ENCODE data around the gene LY6G6D. TPM values are rescaled to one million over a fixed set of nuclear protein-coding genes. Genes with fewer than 3 reads are reported as not detected.
"Not testable (repeated sequence)": the region's sequence is repeated elsewhere in the genome, so short reads cannot be mapped to it uniquely, and the experiment has no call there.

The LY6G6D gene
- total RNA-seq, 1 donor from 2014 or later = 1.5 TPM

GRCh38 chr6:31702819-31703716, 12.1 kb upstream of the LY6G6D start, which contains the start of gene ABHD16A:
TSS of gene ABHD16A (minus strand) at chr6:31703324. CDS start at chr6:31703281, 43 bp downstream.
- no peaks in the 10 kb centered on the region for H3K27me3 Mint-ChIP-seq
- peak within 1 kb of the TSS; percentile 91 for H3K4me3 Mint-ChIP-seq
- H3K4me1 Mint-ChIP-seq (ENCODE audit: unreplicated experiment) = peaks cover 14% of the 10 kb centered on the region
- peak; percentile 98 for DNase-seq (ENCODE audit: extremely low spot score, unreplicated experiment)
- peaks cover 4% of the 10 kb centered on the region for H3K36me3 Mint-ChIP-seq
- peak within 1 kb of the TSS; percentile 97 for H3K27ac Mint-ChIP-seq
- peak; percentile 32 for TF ChIP-seq CTCF (conservative IDR thresholded peaks at IDR 0.05)
- no peaks in the 10 kb centered on the region for H3K9me3 Mint-ChIP-seq

DNA sequence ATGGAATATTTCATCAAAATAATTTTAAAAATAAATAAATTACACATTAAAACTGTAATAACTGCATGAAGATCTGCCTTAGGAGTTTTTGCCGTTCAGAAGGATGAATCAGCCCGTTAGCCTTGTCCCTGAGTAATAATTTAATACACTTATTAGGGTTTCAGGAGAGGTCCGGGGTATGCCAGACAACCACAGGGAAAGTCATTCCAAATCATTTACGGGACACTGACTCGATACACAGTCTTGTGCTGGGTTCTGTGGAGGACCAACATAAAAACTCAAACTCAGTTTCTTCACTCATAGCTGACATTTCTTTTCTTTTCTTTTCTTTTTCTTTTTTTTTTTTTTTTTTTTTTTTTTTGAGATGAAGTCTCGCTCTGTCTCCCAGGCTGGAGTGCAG, 9.2 kb upstream of the LY6G6D start:
- Mint-ChIP-seq H3K9me3 (no peaks in the 10 kb centered on the region), H3K4me1 (ENCODE audit: unreplicated experiment) (peaks cover 18% of the 10 kb centered on the region), H3K4me3 (no peak overlapping the region), H3K36me3 (peaks cover 3% of the 10 kb centered on the region), H3K27me3 (no peaks in the 10 kb centered on the region), H3K27ac (no peak overlapping the region)
- no peak for DNase-seq (ENCODE audit: extremely low spot score, unreplicated experiment)
- no peak for TF ChIP-seq CTCF (conservative IDR thresholded peaks at IDR 0.05)

DNA sequence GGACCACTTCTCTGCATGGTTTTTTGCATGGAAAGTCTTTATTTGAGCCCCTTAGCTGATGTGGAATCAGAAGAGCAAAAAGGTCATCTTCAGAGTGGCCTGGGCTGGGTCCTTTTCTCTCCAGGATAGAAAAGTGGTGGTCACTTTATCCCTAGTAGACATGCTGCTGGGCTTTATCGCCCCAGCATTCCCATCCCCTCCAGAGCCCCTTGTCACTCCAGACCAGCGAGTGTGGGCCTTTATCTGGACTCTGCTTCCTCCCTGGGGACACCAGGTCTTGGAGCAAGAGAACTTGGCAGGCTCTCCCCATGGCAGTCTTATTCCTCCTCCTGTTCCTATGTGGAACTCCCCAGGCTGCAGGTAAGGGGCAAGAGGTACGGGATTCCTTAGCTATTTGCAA, 8.5 kb upstream of the LY6G6D start, which contains the start of gene LY6G6F:
Gene LY6G6F, plus strand, starts transcription at position 268 of the 400 bp plus-strand sequence. Its CDS starts 41 bp downstream, at position 309.
- Mint-ChIP-seq H3K9me3 (no peaks in the 10 kb centered on the region), H3K27me3 (no peaks in the 10 kb centered on the region), H3K27ac (no peak within 1 kb of the TSS), H3K4me1 (ENCODE audit: unreplicated experiment) (peaks cover 11% of the 10 kb centered on the region), H3K4me3 (no peak within 1 kb of the TSS), H3K36me3 (no peaks in the 10 kb centered on the region)
- no peak for TF ChIP-seq CTCF (conservative IDR thresholded peaks at IDR 0.05)
- DNase-seq (ENCODE audit: extremely low spot score, unreplicated experiment) = no peak

- H3K27ac Mint-ChIP-seq = no peak overlapping the region
- peaks cover 16% of the 10 kb centered on the region for H3K4me1 Mint-ChIP-seq (ENCODE audit: unreplicated experiment)
- no peak for DNase-seq (ENCODE audit: extremely low spot score, unreplicated experiment)
- no peak overlapping the region for H3K4me3 Mint-ChIP-seq
- H3K36me3 Mint-ChIP-seq = no peaks in the 10 kb centered on the region
- no peaks in the 10 kb centered on the region for H3K9me3 Mint-ChIP-seq
- no peak for TF ChIP-seq CTCF (conservative IDR thresholded peaks at IDR 0.05)
- H3K27me3 Mint-ChIP-seq = no peaks in the 10 kb centered on the region
Measured at GRCh38 chr6:31707701-31708100, 7.4 kb upstream of the LY6G6D start.

- no peaks in the 10 kb centered on the region for H3K36me3 Mint-ChIP-seq
- no peak overlapping the region for H3K27ac Mint-ChIP-seq
- no peak for DNase-seq (ENCODE audit: extremely low spot score, unreplicated experiment)
- H3K4me3 Mint-ChIP-seq = no peak overlapping the region
- no peak for TF ChIP-seq CTCF (conservative IDR thresholded peaks at IDR 0.05)
- H3K27me3 Mint-ChIP-seq = no peaks in the 10 kb centered on the region
- H3K4me1 Mint-ChIP-seq (ENCODE audit: unreplicated experiment) = peaks cover 18% of the 10 kb centered on the region
- no peaks in the 10 kb centered on the region for H3K9me3 Mint-ChIP-seq
Measured at GRCh38 chr6:31708224-31708623, 6.9 kb upstream of the LY6G6D start.

- H3K27me3 Mint-ChIP-seq; H3K4me3 Mint-ChIP-seq; H3K9me3 Mint-ChIP-seq; DNase-seq (ENCODE audit: extremely low spot score, unreplicated experiment); H3K27ac Mint-ChIP-seq; H3K36me3 Mint-ChIP-seq: not testable (repeated sequence)
- H3K4me1 Mint-ChIP-seq (ENCODE audit: unreplicated experiment) = peaks cover 22% of the 10 kb centered on the region
Measured at GRCh38 chr6:31709157-31709556, 6.0 kb upstream of the LY6G6D start.

Data from type B pancreatic cell (in vitro differentiated cells).